ENCODE measurements around the gene ANGPTL8. TPM values are rescaled to one million over a fixed set of nuclear protein-coding genes. Genes with fewer than 3 reads are reported as not detected.

ANGPTL8 gene
- total and polyA plus RNA-seq, 2 donors (not counting 3 experiments of a cell fraction or from before 2014, with no cell fraction given) = not detected

- TF ChIP-seq FOS (IDR thresholded peaks at IDR 0.05; ENCODE audit: borderline replicate concordance, insufficient read depth, low read length) (no peak), MYC (IDR thresholded peaks at IDR 0.05; ENCODE audit: low read depth, low read length) (no peak), GATA2 (IDR thresholded peaks at IDR 0.05; ENCODE audit: insufficient read depth, insufficient read length, low read depth, low read length) (no peak), POLR2A (IDR thresholded peaks at IDR 0.05; ENCODE audit: low read depth, low read length) (no peak), CTCF (IDR thresholded peaks at IDR 0.05; ENCODE audit: extremely low read depth in 1 of 2, insufficient read depth in 1 of 2, low read depth in 1 of 2, low read length in 2 of 2) (no peak), JUN (IDR thresholded peaks at IDR 0.05; ENCODE audit: borderline replicate concordance, insufficient read depth, insufficient read length, low read depth) (no peak), EZH2 (IDR thresholded peaks at IDR 0.05; ENCODE audit: borderline replicate concordance, low read depth, low read length, severe bottlenecking) (no peak), MAX (IDR thresholded peaks at IDR 0.05; ENCODE audit: insufficient read depth, insufficient read length) (no peak), POLR2AphosphoS5 (IDR thresholded peaks at IDR 0.05; ENCODE audit: insufficient read depth, low read depth, low read length) (no peak)
- intact Hi-C loops (cut with micrococcal nuclease) (no loop called here), dilution Hi-C loops (cut with MboI; ENCODE audit: extremely low pct_ligation_motif_present, low sequenced_read_pairs) (no loop called here)
- ChIA-PET POLR2A (no interaction called here), CTCF (no interaction called here)
- H3K9ac ChIP-seq (replicated peaks; ENCODE audit: extremely low read depth, insufficient read depth, low read length) = no peak overlapping the region
- peaks cover 23 to 58% of the 10 kb centered on the region in 2 experiments for H3K36me3 ChIP-seq (ENCODE audit: control insufficient read depth in 2 of 2, extremely low read depth in 1 of 2, insufficient read depth in 2 of 2, low read length in 2 of 2)
- no peaks in the 10 kb centered on the region for H3K9me3 ChIP-seq (replicated peaks; ENCODE audit: control insufficient read depth, insufficient read depth, low read length)
- no peak overlapping the region for H3K4me3 ChIP-seq (replicated peaks in 1 of 3; ENCODE audit: insufficient read depth in 1 of 3, low read depth in 1 of 3, low read length in 3 of 3)
- no peak overlapping the region for H3K4me2 ChIP-seq (ENCODE audit: insufficient read depth, low read length)
- H2AFZ ChIP-seq (ENCODE audit: low read depth, low read length) = no peak overlapping the region
- no peaks in the 10 kb centered on the region for H4K20me1 ChIP-seq (replicated peaks; ENCODE audit: control insufficient read depth, extremely low read depth, insufficient read depth, low read length)
- no peak overlapping the region for H3K27ac ChIP-seq (ENCODE audit: insufficient read depth, low read depth, low read length)
- no TSS peak for BruUV-seq (replicated peaks)
- DNase-seq (ENCODE audit: low read depth, low spot score) = no peak
- FAIRE-seq = no peak
- H3K4me1 ChIP-seq (ENCODE audit: control insufficient read depth, extremely low read depth, insufficient read depth, low read length) = no peaks in the 10 kb centered on the region
- H3K9me1 ChIP-seq (replicated peaks; ENCODE audit: control insufficient read depth, extremely low read depth, insufficient read depth, low read length) = no peaks in the 10 kb centered on the region
- H3K27me3 ChIP-seq (ENCODE audit: control insufficient read depth in 2 of 2, insufficient read depth in 2 of 2, low read length in 2 of 2) = no peaks in the 10 kb centered on the region
- H3K79me2 ChIP-seq (ENCODE audit: control insufficient read depth, insufficient read depth, low read length) = no peaks in the 10 kb centered on the region
Observed at GRCh38 chr19:11238041-11238440, 1.4 kb upstream of the ANGPTL8 start.
